GM19463 (cell line): ENCODE measurements around the gene TBC1D22A.
"Not testable (repeated sequence)": the region's sequence is repeated elsewhere in the genome, so short reads cannot be mapped to it uniquely, and the experiment has no call there.

Experiments
- ATAC-seq: cut with Tn5 transposase; IDR thresholded peaks from one replicate; pipeline ENCODE4 v1.9.1; 2021; ENCODE audit warnings: mild to moderate bottlenecking, moderate library complexity; ENCODE audit not compliant: unreplicated experiment

The TBC1D22A gene

GRCh38 chr22:46762238-46763050 lies at the start of gene TBC1D22A:
Gene TBC1D22A, plus strand, starts transcription at chr22:46762650. Its CDS starts 137 bp downstream, at chr22:46762787.
- ATAC-seq = peak; percentile 70

GRCh38 chr22:46714550-46714949 lies 47.9 kb upstream of the TBC1D22A start:
- no peak for ATAC-seq

GRCh38 chr22:46719921-46720320 lies 42.5 kb upstream of the TBC1D22A start:
- ATAC-seq = no peak

- ATAC-seq = no peak
Observed at GRCh38 chr22:46721501-46722085, 40.9 kb upstream of the TBC1D22A start.

GRCh38 chr22:46723882-46724281 lies 38.6 kb upstream of the TBC1D22A start:
- no peak for ATAC-seq

GRCh38 chr22:46725096-46725495 lies 37.4 kb upstream of the TBC1D22A start:
- no peak for ATAC-seq

GRCh38 chr22:46726066-46726985 lies 36.1 kb upstream of the TBC1D22A start:
- peak; percentile 47 for ATAC-seq

GRCh38 chr22:46726986-46727317 lies 35.5 kb upstream of the TBC1D22A start:
- peak; percentile 51 for ATAC-seq

- ATAC-seq = no peak
Observed at GRCh38 chr22:46727813-46728364, 34.6 kb upstream of the TBC1D22A start.

GRCh38 chr22:46728470-46728869 lies 34.0 kb upstream of the TBC1D22A start:
- ATAC-seq = no peak

GRCh38 chr22:46730568-46731245 lies 31.7 kb upstream of the TBC1D22A start:
- no peak for ATAC-seq

GRCh38 chr22:46731246-46732040 lies 31.0 kb upstream of the TBC1D22A start:
- no peak for ATAC-seq

GRCh38 chr22:46732041-46732379 lies 30.4 kb upstream of the TBC1D22A start:
- ATAC-seq = no peak

- no peak for ATAC-seq
Observed at GRCh38 chr22:46732513-46732912, 29.9 kb upstream of the TBC1D22A start.

GRCh38 chr22:46734213-46734722 lies 28.2 kb upstream of the TBC1D22A start:
- ATAC-seq = not testable (repeated sequence)

- ATAC-seq = no peak
Observed at GRCh38 chr22:46734830-46735453, 27.5 kb upstream of the TBC1D22A start.

- ATAC-seq = no peak
Observed at GRCh38 chr22:46735747-46736608, 26.5 kb upstream of the TBC1D22A start.

- no peak for ATAC-seq
Observed at GRCh38 chr22:46736705-46737104, 25.7 kb upstream of the TBC1D22A start.
